SK-N-SH (cell line): ENCODE data around the gene COL15A1.

Experiments used
- CHD2 ChIP-seq: fragments of 150-350 bp; IDR thresholded peaks from 2 replicates; pipeline ENCODE4 v1.6.1; 2018; ENCODE audit warnings: low read length; ENCODE audit not compliant: partially characterized antibody
- EZH2phosphoT487 ChIP-seq: fragments of 200-600 bp; sonication (generic); IDR thresholded peaks from 2 replicates; pipeline ENCODE4 v1.6.1; 2017; ENCODE audit warnings: low read depth, mixed run types, mild to moderate bottlenecking, antibody characterized with exemption, moderate library complexity, borderline replicate concordance
- RFX5 ChIP-seq: IDR thresholded peaks from 2 replicates; pipeline ENCODE4 v1.6.1; 2012; ENCODE audit warnings: mild to moderate bottlenecking, improper control_type of control experiment, low read length
- TF ChIP-seq, protein P1 (sequence below): fragments of 200-600 bp; sonication (generic); IDR thresholded peaks from 2 replicates; pipeline ENCODE4 v1.6.1; 2017; ENCODE audit warnings: antibody characterized with exemption, mild to moderate bottlenecking, moderate library complexity

DNA sequence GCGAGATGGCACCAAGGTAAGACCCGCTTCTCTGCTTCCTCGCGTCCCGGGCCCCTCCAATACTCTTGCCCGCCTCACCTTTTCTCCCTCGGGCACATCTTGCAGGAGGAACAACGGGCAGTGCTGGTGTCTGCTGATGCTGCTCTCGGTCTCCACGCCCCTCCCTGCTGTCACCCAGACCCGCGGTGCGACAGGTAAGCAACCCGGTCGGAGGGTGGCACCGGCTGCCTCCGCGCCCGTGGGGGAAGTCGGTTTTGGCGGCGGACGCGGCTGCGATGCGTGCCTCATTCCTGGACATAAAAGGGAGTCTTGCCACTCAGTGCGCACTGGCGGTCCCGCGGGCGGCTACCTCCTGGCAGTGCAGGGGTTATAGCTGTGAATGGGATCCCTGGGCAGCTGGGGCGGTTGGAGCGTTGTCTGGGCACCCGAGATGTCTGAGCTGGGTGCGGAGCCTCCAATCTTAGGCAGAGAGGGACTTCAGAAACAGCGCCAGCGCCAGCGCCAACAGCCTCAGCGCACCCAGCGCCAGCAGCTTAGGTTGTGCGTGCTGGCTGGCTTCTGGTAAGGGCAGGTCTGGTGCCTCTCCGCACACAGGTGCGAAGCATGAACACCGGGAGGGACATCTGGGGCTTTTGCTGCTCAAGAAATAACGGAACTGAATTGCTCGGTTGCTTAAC, 488 bp downstream of the COL15A1 start:
- TF ChIP-seq RFX5 (no peak), CHD2 (no peak), EZH2phosphoT487 (no peak)
- TF ChIP-seq, protein P1, sequence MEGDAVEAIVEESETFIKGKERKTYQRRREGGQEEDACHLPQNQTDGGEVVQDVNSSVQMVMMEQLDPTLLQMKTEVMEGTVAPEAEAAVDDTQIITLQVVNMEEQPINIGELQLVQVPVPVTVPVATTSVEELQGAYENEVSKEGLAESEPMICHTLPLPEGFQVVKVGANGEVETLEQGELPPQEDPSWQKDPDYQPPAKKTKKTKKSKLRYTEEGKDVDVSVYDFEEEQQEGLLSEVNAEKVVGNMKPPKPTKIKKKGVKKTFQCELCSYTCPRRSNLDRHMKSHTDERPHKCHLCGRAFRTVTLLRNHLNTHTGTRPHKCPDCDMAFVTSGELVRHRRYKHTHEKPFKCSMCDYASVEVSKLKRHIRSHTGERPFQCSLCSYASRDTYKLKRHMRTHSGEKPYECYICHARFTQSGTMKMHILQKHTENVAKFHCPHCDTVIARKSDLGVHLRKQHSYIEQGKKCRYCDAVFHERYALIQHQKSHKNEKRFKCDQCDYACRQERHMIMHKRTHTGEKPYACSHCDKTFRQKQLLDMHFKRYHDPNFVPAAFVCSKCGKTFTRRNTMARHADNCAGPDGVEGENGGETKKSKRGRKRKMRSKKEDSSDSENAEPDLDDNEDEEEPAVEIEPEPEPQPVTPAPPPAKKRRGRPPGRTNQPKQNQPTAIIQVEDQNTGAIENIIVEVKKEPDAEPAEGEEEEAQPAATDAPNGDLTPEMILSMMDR = no peak
